H9 (cell line): ENCODE data around the gene ENOX1. TPM values are rescaled to one million over a fixed set of nuclear protein-coding genes. Genes with fewer than 3 reads are reported as not detected.

Experiments
- DNase-seq: peaks from one replicate; pipeline ENCODE4 v3.0.0-alpha.2; 2017
- H2AFZ ChIP-seq: one replicate; pipeline ENCODE4 v1.6.1; 2013; ENCODE audit warnings: mild to moderate bottlenecking, low read length, control low read depth, moderate library complexity
- H2AK5ac ChIP-seq: 2 replicates; pipeline ENCODE4 v1.6.1; 2013; ENCODE audit warnings: low read length, control low read depth, mixed read lengths; ENCODE audit not compliant: insufficient read length
- H2BK120ac ChIP-seq: one replicate; pipeline ENCODE4 v1.6.1; 2013; ENCODE audit warnings: low read depth, mild to moderate bottlenecking, low read length, control low read depth, inconsistent platforms; ENCODE audit not compliant: poor library complexity, severe bottlenecking
- H2BK12ac ChIP-seq: 2 replicates; pipeline ENCODE4 v1.6.1; 2013; ENCODE audit warnings: low read length, control low read depth, mixed read lengths, low read depth; ENCODE audit not compliant: insufficient read length
- H2BK15ac ChIP-seq: 2 replicates; pipeline ENCODE4 v1.6.1; 2013; ENCODE audit warnings: low read depth, low read length, control low read depth
- H2BK20ac ChIP-seq: one replicate; pipeline ENCODE4 v1.6.1; 2013; ENCODE audit warnings: low read depth, mild to moderate bottlenecking, low read length, control low read depth, inconsistent platforms; ENCODE audit not compliant: poor library complexity, severe bottlenecking
- H2BK5ac ChIP-seq: 2 replicates; pipeline ENCODE4 v1.6.1; 2013; ENCODE audit warnings: low read length, control low read depth, mixed read lengths; ENCODE audit not compliant: insufficient read length
- H3K14ac ChIP-seq: 2 replicates; pipeline ENCODE4 v1.6.1; 2013; ENCODE audit warnings: low read length, control low read depth; ENCODE audit not compliant: insufficient read depth
- H3K18ac ChIP-seq: 2 replicates; pipeline ENCODE4 v1.6.1; 2013; ENCODE audit warnings: low read depth, mild to moderate bottlenecking, mixed read lengths, low read length, control low read depth; ENCODE audit not compliant: insufficient read length
- H3K23ac ChIP-seq: 2 replicates; pipeline ENCODE4 v1.6.1; 2013; ENCODE audit warnings: low read length, control low read depth, mixed read lengths, low read depth; ENCODE audit not compliant: insufficient read length
- H3K23me2 ChIP-seq: 2 replicates; pipeline ENCODE4 v1.6.1; 2013; ENCODE audit warnings: low read depth, mild to moderate bottlenecking, mixed read lengths, low read length, control low read depth; ENCODE audit not compliant: insufficient read length, poor library complexity, severe bottlenecking
- H3K27ac ChIP-seq: 2 replicates; pipeline ENCODE4 v1.5.1; 2013; ENCODE audit warnings: low read length, control low read depth, mixed read lengths, low read depth; ENCODE audit not compliant: insufficient read length
- H3K27me3 ChIP-seq: 2 replicates; pipeline ENCODE4 v1.6.1; 2013; ENCODE audit warnings: low read length, control low read depth, inconsistent platforms; ENCODE audit not compliant: insufficient read depth
- H3K4ac ChIP-seq: 2 replicates; pipeline ENCODE4 v1.6.1; 2013; ENCODE audit warnings: low read depth, mild to moderate bottlenecking, control low read depth, inconsistent platforms, low read length, moderate library complexity
- H3K4me1 ChIP-seq: 2 replicates; pipeline ENCODE4 v1.6.1; 2013; ENCODE audit warnings: low read length, control low read depth, inconsistent platforms; ENCODE audit not compliant: insufficient read depth
- H3K4me2 ChIP-seq: 2 replicates; pipeline ENCODE4 v1.6.1; 2013; ENCODE audit warnings: low read length, control low read depth, mixed read lengths; ENCODE audit not compliant: insufficient read length, insufficient read depth
- H3K56ac ChIP-seq: 2 replicates; pipeline ENCODE4 v1.6.1; 2013; ENCODE audit warnings: low read depth, mild to moderate bottlenecking, mixed read lengths, low read length, control low read depth; ENCODE audit not compliant: insufficient read length
- H3K79me1 ChIP-seq: 2 replicates; pipeline ENCODE4 v1.6.1; 2013; ENCODE audit warnings: low read depth, mild to moderate bottlenecking, moderate library complexity, low read length, control low read depth, inconsistent platforms; ENCODE audit not compliant: insufficient read depth, poor library complexity, severe bottlenecking
- H3K79me2 ChIP-seq: 2 replicates; pipeline ENCODE4 v1.6.1; 2013; ENCODE audit warnings: low read length, control low read depth, inconsistent platforms; ENCODE audit not compliant: insufficient read depth
- H3K9ac ChIP-seq: 2 replicates; pipeline ENCODE4 v1.6.1; 2013; ENCODE audit warnings: low read length, control low read depth, mixed read lengths; ENCODE audit not compliant: insufficient read length; ENCODE audit errors: extremely low read depth
- H3K9me3 ChIP-seq: one replicate; pipeline ENCODE4 v1.6.1; 2013; ENCODE audit warnings: low read depth, low read length, inconsistent platforms; ENCODE audit not compliant: control insufficient read depth
- H3T11ph ChIP-seq: one replicate; pipeline ENCODE4 v1.6.1; 2013; ENCODE audit warnings: mild to moderate bottlenecking, low read length, control low read depth, inconsistent platforms
- H4K20me1 ChIP-seq: one replicate; pipeline ENCODE4 v1.6.1; 2013; ENCODE audit not compliant: control insufficient read depth, insufficient read length, insufficient read depth
- H4K5ac ChIP-seq: 2 replicates; pipeline ENCODE4 v1.6.1; 2013; ENCODE audit warnings: low read depth, mild to moderate bottlenecking, mixed read lengths, low read length, control low read depth; ENCODE audit not compliant: insufficient read length
- H4K8ac ChIP-seq: replicated peaks from 2 replicates; pipeline ENCODE4 v1.6.1; 2013; ENCODE audit warnings: low read length, control low read depth, mixed read lengths, low read depth; ENCODE audit not compliant: insufficient read length
- H4K91ac ChIP-seq: 2 replicates; pipeline ENCODE4 v1.6.1; 2013; ENCODE audit warnings: low read depth, mild to moderate bottlenecking, moderate library complexity, mixed read lengths, low read length, control low read depth; ENCODE audit not compliant: insufficient read length
- H3K27ac Mint-ChIP-seq, 3 experiments: 2 replicates in 2 of 3; 3 replicates in 1 of 3; pipeline ENCODE4 v1.8.0; 2020 to 2021; ENCODE audit warnings: mixed read lengths in 3 of 3, mild to moderate bottlenecking in 1 of 3, moderate library complexity in 1 of 3
- H3K27me3 Mint-ChIP-seq: 2 replicates; pipeline ENCODE4 v1.8.0; 2021; ENCODE audit warnings: low read depth, mild to moderate bottlenecking, moderate library complexity, mixed read lengths
- H3K36me3 Mint-ChIP-seq, 3 experiments: 2 replicates in 2 of 3; 3 replicates in 1 of 3; pipeline ENCODE4 v1.8.0; 2020 to 2021; ENCODE audit warnings: low read depth in 3 of 3, mixed read lengths in 3 of 3; ENCODE audit not compliant: insufficient read depth in 1 of 3
- H3K4me1 Mint-ChIP-seq, 2 experiments: 2 replicates each; pipeline ENCODE4 v1.8.0; 2020; ENCODE audit warnings: mixed read lengths in 2 of 2
- H3K4me3 Mint-ChIP-seq, 2 experiments: 2 replicates in 1 of 2; 3 replicates in 1 of 2; pipeline ENCODE4 v1.8.0; 2020 to 2021; ENCODE audit warnings: mild to moderate bottlenecking in 2 of 2, mixed read lengths in 2 of 2, moderate library complexity in 1 of 2
- H3K9me3 Mint-ChIP-seq, 2 experiments: 2 replicates in 1 of 2; 3 replicates in 1 of 2; pipeline ENCODE4 v1.8.0; 2020; ENCODE audit warnings: mild to moderate bottlenecking in 2 of 2, mixed read lengths in 2 of 2, moderate library complexity in 1 of 2
- WGBS: extraction: QIAGEN DNeasy Blood & Tissue Kit; methylation state at CpG from one replicate; pipeline ENCODE4 v1.1.7; 2013; ENCODE audit warnings: missing lambda C conversion rate, low lambda C conversion rate, mixed read lengths; ENCODE audit not compliant: insufficient read length; ENCODE audit errors: extremely low coverage; 5-methylcytosine and 5-hydroxymethylcytosine counted together
- total RNA-seq: library from RNA; stranded (reverse); gene quantifications from 2 replicates; pipeline ENCODE4 v1.2.1, GENCODE V29; 2021
- TF ChIP-seq, protein P1 (sequence below): fragments of 200-600 bp; sonication (generic); conservative IDR thresholded peaks from 3 replicates; pipeline ENCODE4 v1.8.0; 2021; ENCODE audit warnings: antibody characterized with exemption, mild to moderate bottlenecking

ENOX1 gene
- total RNA-seq, 1 experiment from 2014 or later, result 0.24 TPM

DNA sequence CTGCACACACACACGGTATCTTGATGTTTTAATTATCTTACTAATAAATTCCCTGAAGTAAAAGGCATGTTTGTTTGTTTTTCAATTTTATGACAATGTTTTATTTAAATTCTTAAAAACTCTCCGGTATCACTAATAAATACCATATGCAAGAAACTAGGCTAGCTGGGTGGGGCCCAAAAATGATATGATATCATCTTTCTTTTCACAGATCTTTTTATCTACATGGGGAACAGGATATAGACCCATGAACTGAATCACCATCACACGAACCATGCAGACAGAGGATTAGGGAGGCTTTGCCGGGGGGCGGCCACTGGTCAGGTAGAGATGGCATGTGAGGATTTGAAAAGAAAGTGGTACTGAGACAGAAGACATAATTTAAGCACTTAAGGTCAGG lies 266.4 kb downstream of the ENOX1 start:
- H3T11ph ChIP-seq, result no peak overlapping the region
- H3K4me3 Mint-ChIP-seq, result no peak overlapping the region

More for the DNA sequence above, 266.4 kb downstream of the ENOX1 start:
- Histone ChIP-seq H4K20me1 (no peaks in the 10 kb centered on the region), H2BK5ac (no peak overlapping the region), H3K14ac (no peak overlapping the region), H3K27me3 (no peaks in the 10 kb centered on the region), H3K79me1 (no peaks in the 10 kb centered on the region), H3K23me2 (no peaks in the 10 kb centered on the region), H3K4me1 (no peaks in the 10 kb centered on the region), H2AK5ac (no peak overlapping the region), H3K9me3 (no peaks in the 10 kb centered on the region), H2BK12ac (no peak overlapping the region), H2BK120ac (no peak overlapping the region), H3K4ac (no peak overlapping the region), H3K9ac (no peak overlapping the region), H2AFZ (no peak overlapping the region), H3K4me2 (no peak overlapping the region), H2BK20ac (no peak overlapping the region), H4K91ac (no peak overlapping the region), H3K79me2 (no peaks in the 10 kb centered on the region), H3K56ac (no peak overlapping the region), H3K18ac (no peak overlapping the region), H3K23ac (no peak overlapping the region), H3K27ac (no peak overlapping the region), H2BK15ac (no peak overlapping the region), H4K5ac (no peak overlapping the region), H4K8ac (no peak overlapping the region)
- Mint-ChIP-seq H3K27me3 (peaks cover 2% of the 10 kb centered on the region; the same call in 1 of the 2 replicates), H3K36me3 (no peaks in the 10 kb centered on the region), H3K4me1 (0 out of 4 replicates have a peak, but pooled peaks cover 0 to 4% of the 10 kb centered on the region in 2 experiments), H3K27ac (no peak overlapping the region), H3K9me3 (no peaks in the 10 kb centered on the region)
- no CpG with 5 or more reads among the region's 5 CpGs for WGBS
- DNase-seq, result no peak
- TF ChIP-seq, protein P1, sequence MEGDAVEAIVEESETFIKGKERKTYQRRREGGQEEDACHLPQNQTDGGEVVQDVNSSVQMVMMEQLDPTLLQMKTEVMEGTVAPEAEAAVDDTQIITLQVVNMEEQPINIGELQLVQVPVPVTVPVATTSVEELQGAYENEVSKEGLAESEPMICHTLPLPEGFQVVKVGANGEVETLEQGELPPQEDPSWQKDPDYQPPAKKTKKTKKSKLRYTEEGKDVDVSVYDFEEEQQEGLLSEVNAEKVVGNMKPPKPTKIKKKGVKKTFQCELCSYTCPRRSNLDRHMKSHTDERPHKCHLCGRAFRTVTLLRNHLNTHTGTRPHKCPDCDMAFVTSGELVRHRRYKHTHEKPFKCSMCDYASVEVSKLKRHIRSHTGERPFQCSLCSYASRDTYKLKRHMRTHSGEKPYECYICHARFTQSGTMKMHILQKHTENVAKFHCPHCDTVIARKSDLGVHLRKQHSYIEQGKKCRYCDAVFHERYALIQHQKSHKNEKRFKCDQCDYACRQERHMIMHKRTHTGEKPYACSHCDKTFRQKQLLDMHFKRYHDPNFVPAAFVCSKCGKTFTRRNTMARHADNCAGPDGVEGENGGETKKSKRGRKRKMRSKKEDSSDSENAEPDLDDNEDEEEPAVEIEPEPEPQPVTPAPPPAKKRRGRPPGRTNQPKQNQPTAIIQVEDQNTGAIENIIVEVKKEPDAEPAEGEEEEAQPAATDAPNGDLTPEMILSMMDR, result no peak
